GM23338 (cell line): Measurements from ENCODE around the gene CCND1. TPM values are rescaled to one million over a fixed set of nuclear protein-coding genes. Genes with fewer than 3 reads are reported as not detected.
A peak's percentile ranks its signal among the peaks of the same experiment; 100 is the strongest.

Source experiments
- ATAC-seq: fragments of 200-7000 bp; cut with Tn5 transposase; 3 replicates; pipeline ENCODE4 v1.9.1; 2020
- DNase-seq: peaks from one replicate; pipeline ENCODE4 v3.0.0-alpha.2; 2015; ENCODE audit warnings: low spot score
- H2AFZ ChIP-seq: fragments of 200-600 bp; sonication (generic); 2 replicates; pipeline ENCODE4 v1.8.0; 2016; ENCODE audit warnings: antibody characterized with exemption, mild to moderate bottlenecking, moderate library complexity
- H3F3A ChIP-seq: fragments of 200-600 bp; sonication (generic); replicated peaks from 2 replicates; pipeline ENCODE4 v1.8.0; 2017; ENCODE audit warnings: antibody characterized with exemption, mixed run types, low read depth
- H3K27ac ChIP-seq: fragments of 200-600 bp; sonication (generic); 2 replicates; pipeline ENCODE4 v1.6.1; 2016; ENCODE audit warnings: low read depth
- H3K27me3 ChIP-seq: fragments of 200-600 bp; sonication (generic); 2 replicates; pipeline ENCODE4 v1.8.0; 2016; ENCODE audit warnings: mild to moderate bottlenecking, mixed run types, moderate library complexity; ENCODE audit not compliant: insufficient read depth
- H3K36me3 ChIP-seq: fragments of 200-600 bp; sonication (generic); 2 replicates; pipeline ENCODE4 v1.8.0; 2016; ENCODE audit warnings: mild to moderate bottlenecking; ENCODE audit not compliant: insufficient read depth
- H3K4me1 ChIP-seq: fragments of 200-600 bp; sonication (generic); 2 replicates; pipeline ENCODE4 v1.8.0; 2016; ENCODE audit warnings: mild to moderate bottlenecking, moderate library complexity; ENCODE audit not compliant: insufficient read depth
- H3K4me2 ChIP-seq: fragments of 200-600 bp; sonication (generic); 2 replicates; pipeline ENCODE4 v1.7.1; 2017; ENCODE audit warnings: mixed run types
- H3K4me3 ChIP-seq: fragments of 200-600 bp; sonication (generic); 2 replicates; pipeline ENCODE4 v1.6.1; 2016; ENCODE audit warnings: mixed run types
- H3K79me2 ChIP-seq: fragments of 200-600 bp; sonication (generic); replicated peaks from 2 replicates; pipeline ENCODE4 v1.8.0; 2017; ENCODE audit warnings: mild to moderate bottlenecking; ENCODE audit not compliant: insufficient read depth
- H3K9me2 ChIP-seq: fragments of 200-600 bp; sonication (generic); 2 replicates; pipeline ENCODE4 v1.8.0; 2017; ENCODE audit not compliant: insufficient read depth
- H4K20me1 ChIP-seq: fragments of 200-600 bp; sonication (generic); replicated peaks from 2 replicates; pipeline ENCODE4 v1.8.0; 2017; ENCODE audit warnings: mild to moderate bottlenecking; ENCODE audit not compliant: insufficient read depth
- H3K27ac Mint-ChIP-seq: 2 replicates; pipeline ENCODE4 v1.8.0; 2020; ENCODE audit warnings: inconsistent platforms, mild to moderate bottlenecking, moderate library complexity, mixed read lengths
- H3K27me3 Mint-ChIP-seq: 3 replicates; pipeline ENCODE4 v1.8.0; 2022; ENCODE audit warnings: low read depth, mild to moderate bottlenecking, moderate library complexity, mixed read lengths, inconsistent platforms; ENCODE audit not compliant: insufficient read depth, poor library complexity
- H3K36me3 Mint-ChIP-seq: 3 replicates; pipeline ENCODE4 v1.8.0; 2021; ENCODE audit warnings: low read depth, mild to moderate bottlenecking, inconsistent platforms, moderate library complexity, mixed read lengths
- H3K4me1 Mint-ChIP-seq: 3 replicates; pipeline ENCODE4 v1.8.0; 2020; ENCODE audit warnings: mild to moderate bottlenecking, inconsistent platforms, mixed read lengths
- H3K4me3 Mint-ChIP-seq: 3 replicates; pipeline ENCODE4 v1.8.0; 2021; ENCODE audit warnings: moderate library complexity, mild to moderate bottlenecking, inconsistent platforms, mixed read lengths
- H3K9me3 Mint-ChIP-seq: 3 replicates; pipeline ENCODE4 v1.8.0; 2020; ENCODE audit warnings: moderate library complexity, mild to moderate bottlenecking, inconsistent platforms, mixed read lengths
- CREB1 ChIP-seq: fragments of 250-450 bp; sonication (Bioruptor Pico); IDR thresholded peaks from 2 replicates; pipeline ENCODE4 v1.5.0; 2020; ENCODE audit warnings: low read depth, mild to moderate bottlenecking, moderate library complexity
- CTCF ChIP-seq, 2 experiments: fragments of 200-600 bp in 1 of 2; sonication (generic) in 1 of 2; conservative IDR thresholded peaks; 2 replicates each; pipeline versions ENCODE4 v1.5.1 to v1.6.1; 2016 to 2017; ENCODE audit warnings: antibody characterized with exemption in 2 of 2, low read depth in 2 of 2, mild to moderate bottlenecking in 2 of 2, moderate library complexity in 1 of 2
- ETS1 ChIP-seq: IDR thresholded peaks from 2 replicates; pipeline ENCODE4 v1.6.1; 2016; ENCODE audit warnings: antibody characterized with exemption
- EZH2 ChIP-seq: fragments of 200-600 bp; sonication (generic); IDR thresholded peaks from one replicate; pipeline ENCODE4 v1.8.0; 2017; ENCODE audit warnings: antibody characterized with exemption, mild to moderate bottlenecking, low read depth; ENCODE audit not compliant: unreplicated experiment
- JUNB ChIP-seq: IDR thresholded peaks from one replicate; pipeline ENCODE4 v1.6.1; 2016; ENCODE audit warnings: antibody characterized with exemption; ENCODE audit not compliant: unreplicated experiment
- NANOG ChIP-seq: IDR thresholded peaks from 2 replicates; pipeline ENCODE4 v1.6.1; 2016; ENCODE audit warnings: antibody characterized with exemption, borderline replicate concordance
- POLR2AphosphoS5 ChIP-seq: IDR thresholded peaks from 2 replicates; pipeline ENCODE4 v1.6.1; 2016; ENCODE audit warnings: antibody characterized with exemption, low read depth
- ZNF114 ChIP-seq: fragments of 250-450 bp; sonication (Bioruptor Pico); IDR thresholded peaks from 2 replicates; pipeline ENCODE4 v1.5.0; 2020; ENCODE audit warnings: mild to moderate bottlenecking, moderate library complexity
- ZNF462 ChIP-seq: fragments of 250-450 bp; sonication (Bioruptor Pico); IDR thresholded peaks from 2 replicates; pipeline ENCODE4 v1.5.0; 2020; ENCODE audit warnings: mild to moderate bottlenecking, moderate library complexity
- polyA plus RNA-seq: library from polyadenylated mRNA; unstranded; fragments of >200 nt; fragmentation: Nextera tagmentation; extraction: Ambion mirVana; gene quantifications from 2 replicates; pipeline ENCODE4 v1.2.1, GENCODE V29; 2016
- total RNA-seq: library from RNA; depleted of rRNA; stranded (reverse); fragments of >200 nt; shearing (Covaris generic); gene quantifications from 2 replicates; pipeline ENCODE4 v1.2.3, GENCODE V29; 2014

The CCND1 gene
- total and polyA plus RNA-seq, 2 experiments from 2014 or later: 109 to 183 TPM

- no peak overlapping the region for H3K27ac ChIP-seq
- no peaks in the 10 kb centered on the region for H3K27me3 ChIP-seq
- H3K36me3 ChIP-seq: no peaks in the 10 kb centered on the region
- no peaks in the 10 kb centered on the region for H3K79me2 ChIP-seq
- no peak overlapping the region for H3K4me3 ChIP-seq
- no peaks in the 10 kb centered on the region for H4K20me1 ChIP-seq
- Mint-ChIP-seq H3K36me3 (peaks cover 13% of the 10 kb centered on the region; the same call in 2 of the 3 replicates), H3K4me1 (peaks cover 28% of the 10 kb centered on the region), H3K27me3 (peaks cover 10% of the 10 kb centered on the region), H3K4me3 (no peak overlapping the region), H3K9me3 (peaks cover 32% of the 10 kb centered on the region), H3K27ac (no peak overlapping the region)
- no peak overlapping the region for H2AFZ ChIP-seq
- 0 out of 2 replicates have a peak, but pooled peaks cover 3% of the 10 kb centered on the region for H3F3A ChIP-seq
- no peak overlapping the region for H3K4me2 ChIP-seq
- TF ChIP-seq CTCF (conservative IDR thresholded peaks at IDR 0.05; ENCODE audit: low read depth in 2 of 2) (0 out of 4 replicates have a peak, but pooled peaks of 1 of the 2 experiments have one; percentile 9), ZNF114 (CRISPR knock-in tag) (no peak), CREB1 (CRISPR knock-in tag) (no peak), EZH2 (no peak)
- DNase-seq (no peak), ATAC-seq (no peak)
- 0 out of 2 replicates have a peak, but pooled peaks cover 2% of the 10 kb centered on the region for H3K9me2 ChIP-seq
- H3K4me1 ChIP-seq: peaks cover 21% of the 10 kb centered on the region
Measured at GRCh38 chr11:69605737-69606526, 35.0 kb upstream of the CCND1 start.

- H2AFZ ChIP-seq: no peak overlapping the region
- Mint-ChIP-seq H3K4me1 (peaks cover 8% of the 10 kb centered on the region), H3K4me3 (no peak overlapping the region), H3K36me3 (peaks cover 6% of the 10 kb centered on the region; the same call in 2 of the 3 replicates), H3K27ac (no peak overlapping the region), H3K9me3 (peaks cover 16% of the 10 kb centered on the region; the same call in 2 of the 3 replicates), H3K27me3 (peaks cover 5% of the 10 kb centered on the region)
- no peaks in the 10 kb centered on the region for H3K36me3 ChIP-seq
- H4K20me1 ChIP-seq: no peaks in the 10 kb centered on the region
- H3K4me2 ChIP-seq: no peak overlapping the region
- H3K27me3 ChIP-seq: no peaks in the 10 kb centered on the region
- H3K79me2 ChIP-seq: no peaks in the 10 kb centered on the region
- TF ChIP-seq JUNB (no peak), POLR2AphosphoS5 (no peak), CTCF (conservative IDR thresholded peaks at IDR 0.05; ENCODE audit: low read depth in 2 of 2) (no peak), ETS1 (no peak), ZNF114 (CRISPR knock-in tag) (no peak), ZNF462 (CRISPR knock-in tag) (no peak), NANOG (no peak)
- H3K27ac ChIP-seq: no peak overlapping the region
- peaks cover 2% of the 10 kb centered on the region; the same call in 1 of the 2 replicates for H3K4me1 ChIP-seq
- ATAC-seq (no peak), DNase-seq (no peak)
- no peaks in the 10 kb centered on the region for H3F3A ChIP-seq
- no peak overlapping the region for H3K4me3 ChIP-seq
- H3K9me2 ChIP-seq: no peaks in the 10 kb centered on the region
Measured at GRCh38 chr11:69609351-69609750, 31.6 kb upstream of the CCND1 start.
